GM18508 (cell line): ENCODE results near the gene BMERB1.
"Not testable (repeated sequence)": the region's sequence is repeated elsewhere in the genome, so short reads cannot be mapped to it uniquely, and the experiment has no call there.

ENCODE experiments used
- ATAC-seq: cut with Tn5 transposase; IDR thresholded peaks from one replicate; pipeline ENCODE4 v1.9.1; 2021; ENCODE audit warnings: moderate number of reproducible peaks; ENCODE audit not compliant: insufficient read depth, unreplicated experiment

The BMERB1 gene

DNA sequence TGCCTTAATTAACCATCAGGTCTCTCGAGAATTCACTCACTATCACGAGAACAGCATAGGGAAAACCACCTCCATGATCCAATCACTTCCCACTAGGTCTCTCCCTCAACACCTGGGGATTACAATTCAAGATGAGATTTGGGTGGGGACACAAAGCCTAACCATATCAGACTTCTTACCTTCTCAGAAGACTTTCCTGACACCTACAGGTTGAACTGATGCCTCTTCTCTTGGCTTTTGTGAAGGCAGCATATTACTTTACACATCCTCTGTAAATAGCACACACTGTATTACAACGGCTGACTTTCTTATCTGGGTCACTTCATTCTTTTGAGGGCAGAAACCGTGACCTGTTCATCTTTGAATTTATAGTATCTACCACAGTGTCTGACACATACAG lies 23.6 kb downstream of the BMERB1 start:
- ATAC-seq, result no peak

DNA sequence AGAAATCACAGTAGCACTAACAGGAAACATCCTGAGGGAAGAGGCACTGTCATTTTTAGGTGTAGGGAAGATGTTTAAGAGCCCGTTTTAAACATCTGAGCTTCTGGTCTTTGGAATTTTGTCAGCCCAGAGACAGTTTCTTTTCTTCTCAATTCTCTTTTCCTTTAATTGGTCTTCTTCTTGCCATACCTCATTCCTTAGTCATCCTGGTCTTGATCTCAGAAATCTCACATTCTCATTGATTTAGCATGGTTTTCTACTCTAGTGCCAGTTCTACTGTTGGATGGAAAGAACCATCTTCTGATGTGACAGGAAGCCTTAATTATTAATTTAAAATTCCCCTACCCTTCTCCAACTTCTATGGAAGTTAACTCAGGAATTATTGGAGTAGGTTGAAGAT lies 25.4 kb downstream of the BMERB1 start:
- no peak for ATAC-seq

DNA sequence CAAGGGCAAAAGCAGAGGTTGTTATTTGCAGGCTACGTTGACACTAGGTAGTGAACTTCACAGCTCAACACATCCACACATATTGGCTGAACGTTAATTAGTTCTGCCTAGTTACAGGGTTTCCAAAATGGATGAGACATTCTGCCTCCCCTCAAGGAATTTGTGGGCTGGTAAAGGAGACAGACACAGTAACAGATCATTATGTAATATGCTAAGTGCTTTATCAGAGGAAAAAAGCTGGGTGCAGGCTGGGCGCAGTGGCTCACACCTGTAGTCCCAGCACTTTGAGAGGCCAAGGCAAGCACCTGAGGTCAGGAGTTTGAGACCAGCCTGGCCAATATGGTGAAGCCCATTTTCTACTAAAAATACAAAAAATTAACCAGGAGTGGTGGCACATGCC lies 26.2 kb downstream of the BMERB1 start:
- no peak for ATAC-seq

DNA sequence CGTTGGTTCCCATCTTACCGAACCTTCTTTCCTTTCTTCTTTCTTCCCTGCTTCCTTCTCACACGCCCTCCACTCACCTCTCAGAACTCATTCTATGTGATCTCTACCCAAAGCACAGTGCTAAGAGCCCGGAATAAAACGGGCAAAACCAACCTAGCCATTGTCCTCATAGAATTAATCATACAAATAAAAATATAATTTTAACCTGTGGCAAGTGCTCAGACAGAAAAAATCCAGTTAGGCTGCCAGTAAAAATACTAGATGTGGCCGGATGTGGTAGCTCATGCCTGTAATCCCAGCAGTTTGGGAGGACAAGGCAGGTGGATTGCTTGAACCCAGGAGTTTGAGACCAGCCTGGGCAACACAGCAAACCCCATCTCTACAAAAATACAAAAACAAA lies 27.0 kb downstream of the BMERB1 start:
- ATAC-seq, result no peak

DNA sequence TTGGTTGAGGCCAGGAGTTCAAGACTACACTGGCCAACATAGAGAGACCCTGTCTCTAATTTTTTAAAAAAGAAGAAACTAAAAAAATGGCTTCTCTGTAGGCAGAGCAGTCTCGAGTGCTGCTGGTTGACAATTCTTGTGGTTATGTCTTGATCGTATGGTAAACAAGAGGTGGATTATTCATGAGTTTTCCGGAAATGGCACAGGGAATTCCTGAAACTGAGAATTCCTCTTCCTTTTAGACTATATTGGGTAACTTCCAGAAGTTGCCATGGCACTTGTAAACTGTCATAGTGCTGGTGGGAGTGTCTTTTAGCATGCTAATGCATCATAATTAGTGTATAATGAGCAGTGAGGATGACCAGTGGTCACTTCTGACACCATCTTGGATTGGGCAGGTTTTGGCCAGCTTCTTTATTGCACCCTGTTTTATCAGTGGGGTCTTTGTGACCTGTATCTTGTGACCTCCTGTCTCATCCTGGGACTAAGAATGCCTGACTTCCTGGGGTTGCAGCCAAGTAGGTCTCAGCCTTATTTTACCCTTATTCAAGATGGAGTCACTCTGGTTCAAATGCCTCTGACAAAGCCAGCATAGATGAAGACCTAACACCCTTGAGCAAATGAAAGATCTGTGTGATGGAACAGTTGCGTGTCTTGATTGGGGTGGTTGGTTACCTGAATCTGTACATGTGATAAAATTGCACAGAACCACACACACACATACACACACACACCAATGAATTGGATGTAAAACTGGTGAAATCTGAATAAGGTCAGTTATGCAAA lies 30.2 kb downstream of the BMERB1 start:
- no peak for ATAC-seq

DNA sequence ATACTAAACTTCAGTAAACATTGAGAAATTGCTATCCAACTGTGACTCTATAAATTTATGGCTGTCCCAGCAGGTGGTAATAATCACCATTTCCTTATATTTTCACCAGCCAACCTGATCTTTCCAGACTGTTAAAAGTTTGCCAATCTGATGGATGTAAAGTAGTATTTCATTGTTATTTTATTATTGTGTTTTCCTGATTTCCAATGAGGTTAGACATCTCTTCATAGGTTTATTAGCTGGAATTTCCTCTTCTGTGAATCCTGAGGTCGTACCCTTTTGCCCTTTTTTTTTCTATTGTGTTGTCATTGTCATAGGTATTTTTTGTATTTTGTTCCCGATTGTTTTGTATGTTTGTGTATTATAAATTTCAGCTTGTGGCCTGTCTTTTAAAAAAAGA lies 31.7 kb downstream of the BMERB1 start:
- no peak for ATAC-seq

DNA sequence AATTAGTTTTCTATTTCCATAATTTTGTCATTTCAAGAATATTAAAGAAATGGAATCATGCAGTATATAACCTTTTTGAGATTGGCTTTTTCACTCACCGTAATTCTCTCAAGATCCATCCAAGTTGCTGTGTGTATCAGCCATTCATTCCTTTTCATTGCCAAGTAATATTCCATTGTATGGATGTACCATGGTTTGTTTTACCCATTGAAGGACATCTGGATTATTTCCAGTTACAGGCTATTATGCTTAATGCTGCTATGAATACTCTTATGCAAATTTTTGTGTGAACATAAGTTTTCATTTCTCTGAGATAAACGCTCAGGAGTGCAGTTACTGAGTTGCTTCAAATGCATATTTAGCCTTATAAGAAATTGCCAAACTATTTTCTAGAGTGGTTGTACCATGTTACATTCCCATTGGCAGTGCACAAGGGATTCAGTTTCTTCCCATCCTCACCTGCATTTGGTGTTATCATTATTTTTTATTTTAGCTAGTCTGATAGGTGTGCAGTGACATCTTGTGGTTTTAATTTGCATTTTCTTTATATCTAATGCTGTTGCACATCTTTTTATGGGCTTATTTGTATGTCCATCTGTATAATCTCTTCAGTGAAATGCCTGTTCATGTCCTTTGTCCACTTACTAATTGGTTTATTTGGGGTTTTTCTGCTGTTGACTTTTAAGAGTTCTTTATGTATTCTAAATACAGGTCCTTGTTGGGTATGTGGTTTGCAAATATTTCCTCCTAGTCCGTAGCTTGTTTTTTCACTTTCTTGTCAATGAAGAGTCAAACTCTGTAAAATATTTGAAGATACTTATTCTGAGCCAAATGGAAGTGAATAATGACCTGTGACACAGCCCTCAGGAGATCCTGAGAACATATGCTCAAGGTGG lies 32.7 kb downstream of the BMERB1 start:
- no peak for ATAC-seq

DNA sequence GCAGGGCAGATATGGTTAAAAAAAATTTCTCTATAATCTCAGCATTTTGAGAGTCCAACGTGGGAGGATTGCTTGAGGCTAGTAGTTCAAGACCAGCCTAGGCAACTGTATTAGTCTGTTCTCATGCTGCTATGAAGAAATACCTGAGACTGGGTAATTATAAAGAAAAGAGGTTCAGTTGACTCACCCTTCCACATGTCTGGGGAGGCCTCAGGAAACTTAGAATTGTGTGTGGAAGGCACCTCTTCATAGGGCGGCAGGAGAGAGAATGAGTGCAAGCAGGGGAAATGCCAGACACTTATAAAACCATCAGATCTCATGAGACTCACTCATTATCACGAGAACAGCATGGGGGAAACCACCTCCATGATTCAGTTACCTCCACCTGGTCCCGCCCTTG lies 42.6 kb downstream of the BMERB1 start:
- not testable (repeated sequence) for ATAC-seq

DNA sequence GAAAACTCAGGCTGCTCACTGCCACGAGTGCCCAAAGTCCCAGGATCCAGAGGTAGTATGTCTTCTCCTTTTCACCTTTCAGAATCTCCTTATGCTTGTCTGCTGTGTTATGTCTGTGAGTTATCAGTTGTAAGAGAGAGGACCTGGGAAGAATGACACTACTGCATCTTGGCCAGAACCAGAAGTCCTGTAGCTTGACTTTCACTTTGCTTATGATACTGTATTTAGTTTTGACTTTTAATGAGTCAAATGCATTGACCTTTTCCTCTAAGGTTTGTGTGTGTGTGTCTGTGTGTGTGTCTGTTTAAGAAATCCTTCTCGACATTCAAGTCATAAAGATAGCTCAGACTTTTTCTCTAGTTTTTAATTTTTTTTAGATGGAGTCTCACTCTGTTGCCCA lies 43.4 kb downstream of the BMERB1 start:
- ATAC-seq, result no peak

DNA sequence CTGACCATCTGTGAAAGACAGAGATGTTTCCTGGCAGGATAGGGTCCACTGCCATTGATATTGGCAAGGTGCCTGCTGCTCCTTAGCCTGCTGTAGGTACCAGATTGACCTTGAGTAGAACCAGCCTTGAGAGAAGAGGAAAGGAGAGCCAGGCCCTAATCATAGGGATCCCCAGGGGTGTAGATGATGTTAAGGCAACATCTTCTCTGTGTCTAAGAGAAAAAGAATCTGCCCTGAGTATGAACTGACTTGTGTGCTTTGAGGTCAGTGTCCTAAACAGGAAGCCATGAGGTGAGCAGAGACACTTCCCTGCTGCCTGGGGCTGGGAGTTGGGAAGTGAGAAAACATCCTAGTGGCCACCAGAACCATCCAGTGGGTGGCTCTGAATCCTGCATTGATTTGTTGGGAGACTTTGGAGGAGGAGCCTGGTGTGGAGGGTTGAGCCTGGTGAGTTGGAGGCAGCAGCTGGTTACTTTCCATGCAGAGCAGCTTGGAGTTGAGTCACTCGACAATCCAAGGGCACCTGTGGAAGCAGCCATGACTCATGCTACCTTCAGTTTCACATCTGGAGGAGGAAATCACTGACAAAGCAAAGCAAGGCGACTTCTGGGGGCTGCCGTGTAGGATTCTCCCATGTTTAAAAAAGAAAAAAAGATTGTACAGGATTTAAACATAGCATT lies 47.8 kb downstream of the BMERB1 start:
- ATAC-seq, result no peak

DNA sequence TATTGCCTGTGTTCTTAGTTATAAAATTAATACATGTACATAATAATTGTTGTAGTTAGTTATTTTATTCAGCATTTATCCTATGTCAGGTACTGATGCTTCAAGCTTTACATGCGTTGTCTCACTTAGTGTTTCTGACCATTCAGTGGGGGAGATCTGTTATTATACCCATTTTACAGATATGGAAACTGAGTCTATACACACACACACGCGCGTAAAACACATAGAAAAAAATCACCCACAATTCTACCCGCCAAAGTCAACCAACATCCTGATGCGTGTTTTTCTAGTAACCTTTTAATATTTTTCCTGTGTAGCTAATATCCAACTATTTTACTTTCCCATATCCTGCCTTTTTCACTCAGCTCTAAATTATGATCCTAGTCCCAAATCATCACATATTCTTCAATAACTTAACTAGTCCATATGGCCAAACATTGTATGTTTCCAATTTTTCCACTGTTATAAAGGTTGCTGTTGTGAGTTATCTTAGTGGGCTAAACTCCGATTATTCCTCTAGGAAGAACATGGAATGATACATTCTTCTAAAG lies 48.4 kb downstream of the BMERB1 start:
- no peak for ATAC-seq

DNA sequence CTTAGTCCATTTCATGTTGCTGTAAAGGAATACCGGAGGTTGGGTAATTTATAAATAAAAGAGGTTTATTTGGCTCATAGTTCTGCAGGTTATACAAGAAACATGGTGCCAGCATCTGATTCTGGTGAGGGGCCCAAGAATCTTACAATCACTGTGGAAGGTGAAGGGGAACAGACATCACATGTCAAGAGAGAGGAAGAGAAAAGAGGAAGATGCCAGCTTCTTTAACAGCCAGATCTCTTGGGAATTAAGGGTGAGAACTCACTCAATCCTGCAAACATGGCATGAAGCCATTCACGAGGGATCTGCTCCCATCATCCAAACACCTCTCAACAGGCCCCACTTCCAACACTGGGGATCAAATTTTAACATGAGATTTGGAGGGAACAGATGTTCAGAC lies 49.5 kb downstream of the BMERB1 start:
- ATAC-seq, result no peak

DNA sequence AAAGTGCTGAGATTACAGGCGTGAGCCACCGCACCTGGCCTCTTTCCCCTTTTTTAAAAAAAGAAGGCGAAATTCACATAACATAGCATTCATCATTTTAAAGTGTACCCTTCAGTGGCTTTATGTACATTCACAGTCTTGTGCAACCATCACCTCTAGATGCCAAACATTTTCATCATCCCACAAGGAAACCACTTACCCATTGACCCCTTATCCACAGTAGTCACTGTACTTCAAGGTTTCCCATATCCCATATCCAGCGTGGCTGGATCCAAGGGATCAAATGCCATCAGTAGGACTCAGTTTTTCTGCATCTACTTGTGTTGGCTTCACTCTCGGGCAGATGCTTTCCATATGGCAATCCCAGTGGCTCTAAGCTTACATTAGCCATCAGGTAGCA lies 50.3 kb downstream of the BMERB1 start:
- ATAC-seq, result no peak

DNA sequence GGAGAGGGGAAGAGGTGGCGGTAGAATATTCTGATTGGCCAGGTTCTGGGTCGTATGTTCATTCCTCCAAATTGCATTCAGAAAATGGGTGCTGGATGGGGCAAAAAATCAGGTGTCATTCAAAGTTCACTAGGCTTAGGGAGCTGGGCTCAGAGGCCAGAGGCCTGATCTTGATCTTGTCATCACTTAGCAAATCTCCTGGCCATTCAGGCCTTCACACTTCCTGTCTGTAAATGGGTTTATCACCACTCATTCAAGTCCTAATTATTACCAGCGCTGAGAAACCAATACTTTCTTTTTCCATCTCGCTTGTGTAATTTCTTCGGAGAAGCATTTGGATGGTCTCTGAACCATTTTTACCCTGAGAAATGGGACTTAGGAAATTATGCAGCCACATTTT lies 50.8 kb downstream of the BMERB1 start:
- ATAC-seq, result no peak

DNA sequence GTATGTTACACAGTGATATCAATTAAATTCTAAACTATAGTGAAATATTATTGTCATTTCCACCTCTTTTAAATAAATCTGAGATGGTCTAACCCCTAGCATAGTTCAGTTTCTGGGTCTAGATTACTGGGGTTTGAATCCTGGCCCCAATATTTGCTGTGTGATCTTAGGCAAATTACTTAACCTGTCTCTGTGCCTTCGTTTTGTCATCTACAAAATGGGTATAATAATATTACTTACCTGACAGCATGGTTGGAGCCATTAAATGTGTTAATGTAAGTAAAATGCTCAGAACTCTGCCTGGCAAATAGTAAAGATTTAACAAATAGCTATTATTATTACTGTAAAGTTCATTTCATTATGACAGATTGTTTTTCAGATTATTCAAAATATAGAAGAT lies 52.3 kb downstream of the BMERB1 start:
- ATAC-seq, result no peak

DNA sequence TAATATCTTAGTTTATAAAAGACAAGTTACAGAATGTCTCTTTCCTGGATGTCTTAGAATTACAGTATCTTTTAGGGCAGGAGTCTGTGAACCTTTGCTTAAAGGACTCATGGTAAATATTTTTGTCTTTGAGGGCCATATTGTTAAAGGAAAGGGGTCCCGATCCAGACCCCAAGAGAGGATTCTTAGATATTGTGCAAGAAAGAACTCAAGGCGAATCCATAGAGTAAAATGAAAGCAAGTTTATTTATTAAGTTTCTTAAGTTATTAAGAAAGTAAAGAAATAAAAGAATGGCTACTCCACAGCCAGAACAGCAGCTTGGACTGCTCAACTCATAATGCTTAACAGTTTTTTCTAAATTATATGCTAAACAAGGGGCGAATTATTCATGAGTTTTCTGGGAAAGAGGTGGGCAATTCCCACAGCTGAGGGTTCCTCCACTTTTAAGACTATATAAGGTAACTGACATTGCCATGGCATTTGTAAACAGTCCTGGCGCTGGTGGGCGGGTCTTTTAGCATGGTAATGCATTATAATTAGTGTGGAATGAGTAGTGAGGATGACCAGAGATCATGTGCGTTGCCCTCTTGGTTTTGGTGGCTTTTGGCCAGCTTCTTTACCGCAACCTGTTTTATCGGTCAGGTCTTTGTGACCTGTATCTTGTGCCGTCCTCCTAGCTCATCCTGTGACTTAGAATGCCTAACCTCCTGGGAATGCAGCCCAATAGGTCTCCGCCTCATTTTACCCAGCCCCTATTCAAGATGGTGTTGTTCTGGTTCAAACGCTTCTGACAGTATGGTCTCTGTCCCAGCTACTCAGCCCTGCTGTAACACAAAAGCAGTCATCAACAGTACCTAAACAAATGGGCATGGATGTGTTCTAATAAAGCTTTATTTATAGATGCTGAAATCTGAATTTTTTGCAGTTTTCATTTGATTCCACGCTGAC lies 53.2 kb downstream of the BMERB1 start:
- no peak for ATAC-seq

DNA sequence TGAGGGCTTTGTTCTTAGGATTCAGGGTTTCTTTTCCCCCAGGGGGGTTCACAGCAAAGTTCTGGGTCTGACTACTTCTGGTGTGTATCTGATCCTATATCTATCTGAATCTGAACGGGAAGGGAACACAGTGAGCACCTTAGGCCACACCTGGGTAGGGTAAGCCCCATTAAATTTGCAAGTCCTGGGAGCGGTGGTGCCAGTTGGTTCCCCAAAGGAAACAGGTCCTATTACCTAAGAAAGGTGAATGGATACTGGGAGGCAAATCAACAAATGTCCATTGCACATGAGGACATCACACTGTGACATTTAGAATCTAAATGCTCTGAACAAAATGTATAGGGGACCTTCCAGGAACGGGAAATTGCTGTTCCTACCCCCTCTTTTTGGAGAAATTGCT lies 54.6 kb downstream of the BMERB1 start:
- no peak for ATAC-seq

DNA sequence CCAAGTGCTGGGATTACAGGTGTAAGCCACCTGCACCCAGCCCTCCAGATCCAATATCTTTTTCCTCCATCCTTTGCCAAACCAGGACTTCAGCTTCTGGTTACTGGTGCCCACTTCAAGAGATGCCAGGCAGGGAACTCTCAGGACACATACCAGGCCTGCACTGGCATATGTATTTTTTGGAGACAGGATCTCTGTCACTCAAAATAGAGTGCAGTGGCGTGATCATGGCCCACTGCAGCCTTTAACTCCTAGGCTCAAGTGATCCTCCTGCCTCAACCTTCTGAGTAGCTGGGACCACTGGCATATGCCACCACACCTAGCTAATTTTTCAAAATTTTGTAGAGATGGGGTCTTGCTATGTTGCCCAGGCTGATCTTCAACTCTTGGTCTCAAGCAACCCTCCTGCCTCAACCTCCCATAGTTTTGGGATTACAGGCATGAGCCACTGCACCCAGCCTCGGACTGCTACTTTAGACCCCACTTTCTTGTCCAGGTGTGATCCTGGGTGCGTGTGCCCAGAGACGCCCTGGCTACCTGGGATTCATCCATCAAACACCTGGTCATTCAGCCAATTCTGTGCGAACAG lies 55.8 kb downstream of the BMERB1 start:
- no peak for ATAC-seq

DNA sequence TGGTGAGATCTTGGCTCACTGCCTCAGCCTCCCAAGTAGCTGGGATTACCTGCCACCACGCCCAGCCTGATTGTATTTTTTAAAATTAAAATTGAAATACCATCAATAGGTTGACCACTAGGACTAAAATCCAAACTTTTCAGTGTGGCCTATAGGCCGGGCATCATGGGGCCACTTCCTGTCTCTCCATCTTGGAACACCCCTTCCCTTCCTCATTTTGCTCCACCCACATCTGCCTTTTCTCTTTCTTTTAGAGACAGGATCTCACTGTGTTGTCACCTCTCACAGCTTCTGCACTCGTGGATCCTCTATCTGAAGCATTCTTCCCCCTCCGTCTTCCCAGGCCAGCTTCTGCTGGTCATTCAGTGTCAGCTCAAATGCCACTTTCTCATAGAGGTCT lies 57.0 kb downstream of the BMERB1 start:
- no peak for ATAC-seq
